Testis (tissue), 2 donors: ENCODE measurements around the gene TSSC4.

Experiments
- POLR2A ChIP-seq: fragments of 450-650 bp; IDR thresholded peaks from one replicate; pipeline ENCODE4 v1.6.1; 2017; ENCODE audit warnings: antibody characterized with exemption, mild to moderate bottlenecking, moderate library complexity
- TF ChIP-seq, protein P1 (sequence below), 3 experiments: fragments of 450-650 bp in 2 of 3; fragments of 200-600 bp in 1 of 3; sonication (generic) in 1 of 3; IDR thresholded peaks; one replicate each; pipeline ENCODE4 v1.5.1; 2016 to 2019; ENCODE audit warnings: antibody characterized with exemption in 3 of 3, mild to moderate bottlenecking in 2 of 3, moderate library complexity in 1 of 3

DNA sequence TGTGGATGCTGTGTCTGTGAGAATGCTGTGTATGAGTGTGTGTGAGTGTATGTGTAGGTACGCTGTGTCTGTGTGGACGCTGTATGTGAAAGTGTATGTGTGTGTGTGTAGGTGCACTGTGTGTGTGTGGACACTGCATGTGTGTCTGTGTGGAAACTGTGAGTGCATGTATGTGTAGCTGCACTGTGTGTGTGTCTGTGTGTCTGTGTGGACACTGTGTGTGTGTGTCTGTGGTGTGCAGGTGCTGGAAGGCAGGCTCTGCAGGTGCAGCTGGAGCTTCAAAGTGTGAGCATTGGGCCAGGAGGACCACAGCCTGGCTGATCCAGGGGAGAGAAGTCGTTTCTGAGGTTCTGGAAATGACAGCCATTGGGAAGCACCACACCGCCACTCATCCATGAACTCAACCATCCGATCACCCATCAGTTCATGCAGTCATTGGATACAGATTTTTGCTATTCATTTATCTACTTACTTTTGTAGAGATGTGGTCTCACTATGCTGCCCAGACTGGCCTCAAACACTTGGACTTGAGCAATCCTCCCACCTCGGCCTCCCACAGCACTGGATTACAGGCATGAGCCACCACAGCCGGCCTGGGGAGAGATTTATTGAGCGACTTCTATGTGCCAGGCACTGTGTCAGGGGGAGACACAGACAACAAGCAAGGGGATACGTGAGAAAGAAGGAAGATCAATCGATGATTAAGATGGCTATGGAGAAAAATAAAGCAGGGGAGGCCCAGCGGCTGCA lies 34.1 kb downstream of the TSSC4 start:
- TF ChIP-seq, protein P1, sequence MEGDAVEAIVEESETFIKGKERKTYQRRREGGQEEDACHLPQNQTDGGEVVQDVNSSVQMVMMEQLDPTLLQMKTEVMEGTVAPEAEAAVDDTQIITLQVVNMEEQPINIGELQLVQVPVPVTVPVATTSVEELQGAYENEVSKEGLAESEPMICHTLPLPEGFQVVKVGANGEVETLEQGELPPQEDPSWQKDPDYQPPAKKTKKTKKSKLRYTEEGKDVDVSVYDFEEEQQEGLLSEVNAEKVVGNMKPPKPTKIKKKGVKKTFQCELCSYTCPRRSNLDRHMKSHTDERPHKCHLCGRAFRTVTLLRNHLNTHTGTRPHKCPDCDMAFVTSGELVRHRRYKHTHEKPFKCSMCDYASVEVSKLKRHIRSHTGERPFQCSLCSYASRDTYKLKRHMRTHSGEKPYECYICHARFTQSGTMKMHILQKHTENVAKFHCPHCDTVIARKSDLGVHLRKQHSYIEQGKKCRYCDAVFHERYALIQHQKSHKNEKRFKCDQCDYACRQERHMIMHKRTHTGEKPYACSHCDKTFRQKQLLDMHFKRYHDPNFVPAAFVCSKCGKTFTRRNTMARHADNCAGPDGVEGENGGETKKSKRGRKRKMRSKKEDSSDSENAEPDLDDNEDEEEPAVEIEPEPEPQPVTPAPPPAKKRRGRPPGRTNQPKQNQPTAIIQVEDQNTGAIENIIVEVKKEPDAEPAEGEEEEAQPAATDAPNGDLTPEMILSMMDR (IDR thresholded peaks at IDR 0.05) = no peak
- TF ChIP-seq POLR2A = no peak
